Measurements from ENCODE around the gene SGMS1. TPM values are rescaled to one million over a fixed set of nuclear protein-coding genes. Genes with fewer than 3 reads are reported as not detected.

The SGMS1 gene
- total RNA-seq, 1 donor from 2014 or later = 25.0 TPM

- Mint-ChIP-seq H3K9me3 (ENCODE audit: low read depth) (peaks cover 6% of the 10 kb centered on the region), H3K4me1 (ENCODE audit: low read depth) (no peaks in the 10 kb centered on the region), H3K27ac (no peak overlapping the region), H3K4me3 (ENCODE audit: low read depth) (no peak overlapping the region), H3K27me3 (no peaks in the 10 kb centered on the region), H3K36me3 (ENCODE audit: insufficient read depth) (peaks cover 11% of the 10 kb centered on the region)
- TF ChIP-seq CTCF (IDR thresholded peaks at IDR 0.05; ENCODE audit: unreplicated experiment) = no peak
- DNase-seq (ENCODE audit: low spot score, unreplicated experiment) = no peak
These were observed 308.3 kb downstream of the SGMS1 start for GRCh38 chr10:50315424-50315823.

- Mint-ChIP-seq H3K27me3 (no peaks in the 10 kb centered on the region), H3K36me3 (ENCODE audit: insufficient read depth) (peaks cover 11% of the 10 kb centered on the region), H3K4me3 (ENCODE audit: low read depth) (no peak overlapping the region), H3K27ac (no peak overlapping the region), H3K9me3 (ENCODE audit: low read depth) (peaks cover 6% of the 10 kb centered on the region), H3K4me1 (ENCODE audit: low read depth) (no peaks in the 10 kb centered on the region)
- DNase-seq (ENCODE audit: low spot score, unreplicated experiment) = no peak
- TF ChIP-seq CTCF (IDR thresholded peaks at IDR 0.05; ENCODE audit: unreplicated experiment) = no peak
These were observed 309.3 kb downstream of the SGMS1 start for GRCh38 chr10:50314169-50315071.

GRCh38 chr10:50312464-50313437 lies 311.0 kb downstream of the SGMS1 start:
- DNase-seq (ENCODE audit: low spot score, unreplicated experiment) = no peak
- Mint-ChIP-seq H3K4me3 (ENCODE audit: low read depth) (no peak overlapping the region), H3K4me1 (ENCODE audit: low read depth) (no peaks in the 10 kb centered on the region), H3K36me3 (ENCODE audit: insufficient read depth) (peaks cover 11% of the 10 kb centered on the region), H3K27ac (no peak overlapping the region), H3K27me3 (no peaks in the 10 kb centered on the region), H3K9me3 (ENCODE audit: low read depth) (peaks cover 6% of the 10 kb centered on the region)
- TF ChIP-seq CTCF (IDR thresholded peaks at IDR 0.05; ENCODE audit: unreplicated experiment) = no peak

GRCh38 chr10:50310560-50311174 lies 313.1 kb downstream of the SGMS1 start:
- Mint-ChIP-seq H3K4me1 (ENCODE audit: low read depth) (no peaks in the 10 kb centered on the region), H3K27ac (no peak overlapping the region), H3K9me3 (ENCODE audit: low read depth) (peaks cover 6% of the 10 kb centered on the region), H3K27me3 (no peaks in the 10 kb centered on the region), H3K36me3 (ENCODE audit: insufficient read depth) (peaks cover 11% of the 10 kb centered on the region), H3K4me3 (ENCODE audit: low read depth) (no peak overlapping the region)
- DNase-seq (ENCODE audit: low spot score, unreplicated experiment) = no peak
- TF ChIP-seq CTCF (IDR thresholded peaks at IDR 0.05; ENCODE audit: unreplicated experiment) = peak; percentile 39

- peaks cover 11% of the 10 kb centered on the region for H3K36me3 Mint-ChIP-seq (ENCODE audit: insufficient read depth)
- no peak overlapping the region for H3K4me3 Mint-ChIP-seq (ENCODE audit: low read depth)
- no peak for DNase-seq (ENCODE audit: low spot score, unreplicated experiment)
- no peaks in the 10 kb centered on the region for H3K27me3 Mint-ChIP-seq
- no peaks in the 10 kb centered on the region for H3K4me1 Mint-ChIP-seq (ENCODE audit: low read depth)
- H3K27ac Mint-ChIP-seq = no peak overlapping the region
- no peak for TF ChIP-seq CTCF (IDR thresholded peaks at IDR 0.05; ENCODE audit: unreplicated experiment)
- peaks cover 6% of the 10 kb centered on the region for H3K9me3 Mint-ChIP-seq (ENCODE audit: low read depth)
These were observed 314.4 kb downstream of the SGMS1 start for GRCh38 chr10:50309342-50309741.

All from progenitor cell of endocrine pancreas (in vitro differentiated cells).